ENCODE measurements around the gene C1QTNF7. TPM values are rescaled to one million over a fixed set of nuclear protein-coding genes. Genes with fewer than 3 reads are reported as not detected.

C1QTNF7 gene
- total RNA-seq, 1 donor from 2014 or later: under 0.01 TPM

Other genes starting within 250 kb of the C1QTNF7 start
- 12.3 and 13.2 TPM in 2 replicates for gene CC2D2A, start 41.8 kb downstream of the C1QTNF7 start, total RNA-seq
- gene FBXL5, start 227.3 kb downstream of the C1QTNF7 start, total RNA-seq: 71.3 and 149 TPM in 2 replicates

All from pulmonary artery endothelial cell (primary cell).